Peyer's patch (tissue), 4 donors: ENCODE data around the gene SLC35G4. TPM values are rescaled to one million over a fixed set of nuclear protein-coding genes. Genes with fewer than 3 reads are reported as not detected.
"Not testable (repeated sequence)": the region's sequence is repeated elsewhere in the genome, so short reads cannot be mapped to it uniquely, and the experiment has no call there.

Experiments used
- DNase-seq, 3 donors: peaks; one replicate each; pipeline ENCODE4 v3.0.0-alpha.2; 2017 to 2019
- H3K27ac ChIP-seq, 4 donors: fragments of 200-600 bp; sonication (generic); one replicate each; pipeline ENCODE4 v1.5.1; 2016 to 2019
- H3K27me3 ChIP-seq, 2 donors: fragments of 200-600 bp; sonication (generic); one replicate each; pipeline ENCODE4 v1.5.1; 2019
- H3K36me3 ChIP-seq, 3 donors: fragments of 200-600 bp; sonication (generic); one replicate each; pipeline ENCODE4 v1.5.1; 2016 to 2019
- H3K4me1 ChIP-seq, 4 donors: fragments of 200-600 bp; sonication (generic); one replicate each; pipeline ENCODE4 v1.5.1; 2016 to 2019
- H3K4me3 ChIP-seq, 4 donors: fragments of 200-600 bp; sonication (generic); 1 replicate in 3 of 4; 2 replicates in 1 of 4; pipeline ENCODE4 v1.5.1; 2016 to 2019; ENCODE audit warnings: mild to moderate bottlenecking in 1 of 4
- H3K9me3 ChIP-seq, 4 donors: fragments of 200-600 bp; sonication (generic); one replicate each; pipeline ENCODE4 v1.5.1; 2016 to 2019; ENCODE audit warnings: mild to moderate bottlenecking in 1 of 4
- POLR2A ChIP-seq, 2 donors: fragments of 450-650 bp; IDR thresholded peaks; one replicate each; pipeline ENCODE4 v1.5.1; 2017; ENCODE audit warnings: antibody characterized with exemption in 2 of 2, mild to moderate bottlenecking in 2 of 2, moderate library complexity in 2 of 2
- total RNA-seq, 4 donors: library from RNA; depleted of rRNA; stranded (reverse); fragments of >200 nt; gene quantifications; one replicate each; pipeline ENCODE4 v1.1.0, GENCODE V29; 2016
- TF ChIP-seq, protein P1 (sequence below), 6 experiments: fragments of 450-650 bp in 4 of 6; fragments of 200-600 bp in 2 of 6; sonication (generic) in 1 of 6; IDR thresholded peaks; one replicate each; pipeline ENCODE4 v1.5.1; 2017 to 2019; ENCODE audit warnings: antibody characterized with exemption in 6 of 6, mild to moderate bottlenecking in 3 of 6, moderate library complexity in 1 of 6

SLC35G4 gene
- total RNA-seq = not detected

DNA sequence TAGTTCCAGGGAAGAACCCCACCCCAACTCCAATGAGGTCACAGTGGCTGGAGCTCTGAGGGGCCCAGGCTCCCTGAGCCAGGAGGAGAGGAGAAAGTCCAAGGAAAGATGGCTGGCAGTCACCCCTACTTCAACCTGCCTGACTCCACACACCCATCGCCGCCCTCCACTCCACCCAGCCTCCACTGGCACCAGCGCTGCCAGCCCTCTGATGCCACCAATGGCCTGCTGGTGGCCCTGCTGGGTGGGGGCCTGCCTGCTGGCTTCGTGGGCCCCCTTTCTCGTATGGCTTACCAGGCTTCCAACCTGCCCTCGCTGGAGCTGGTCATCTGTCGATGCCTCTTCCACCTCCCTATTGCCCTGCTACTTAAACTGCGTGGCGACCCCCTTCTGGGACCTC lies at the start of gene SLC35G4:
Gene SLC35G4, plus strand, starts transcription at position 109 of the 400 bp plus-strand sequence. Its CDS starts 0 bp downstream, at position 109.
- H3K27ac ChIP-seq, H3K4me3 ChIP-seq, H3K9me3 ChIP-seq, H3K4me1 ChIP-seq, H3K27me3 ChIP-seq, H3K36me3 ChIP-seq, DNase-seq: not testable (repeated sequence)

DNA sequence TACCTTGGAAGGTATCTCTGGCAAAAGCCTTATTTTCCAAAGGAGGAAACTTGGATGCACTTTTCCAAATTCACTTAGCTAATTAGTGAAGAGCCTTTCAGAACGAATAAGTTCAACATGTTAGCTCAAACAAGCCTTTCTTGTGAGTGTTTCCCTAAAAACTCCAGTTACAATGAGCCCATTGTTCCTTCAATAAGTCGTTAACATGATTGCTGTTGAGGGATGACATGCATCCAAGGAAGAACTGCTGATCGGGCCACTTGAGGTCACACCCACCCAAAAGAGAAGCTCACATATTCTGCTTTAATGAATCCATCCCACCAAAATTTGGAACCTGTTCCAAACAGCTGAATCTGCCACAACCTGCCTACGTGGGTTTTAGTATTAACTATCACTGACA lies 48.1 kb upstream of the SLC35G4 start:
- TF ChIP-seq, protein P1, sequence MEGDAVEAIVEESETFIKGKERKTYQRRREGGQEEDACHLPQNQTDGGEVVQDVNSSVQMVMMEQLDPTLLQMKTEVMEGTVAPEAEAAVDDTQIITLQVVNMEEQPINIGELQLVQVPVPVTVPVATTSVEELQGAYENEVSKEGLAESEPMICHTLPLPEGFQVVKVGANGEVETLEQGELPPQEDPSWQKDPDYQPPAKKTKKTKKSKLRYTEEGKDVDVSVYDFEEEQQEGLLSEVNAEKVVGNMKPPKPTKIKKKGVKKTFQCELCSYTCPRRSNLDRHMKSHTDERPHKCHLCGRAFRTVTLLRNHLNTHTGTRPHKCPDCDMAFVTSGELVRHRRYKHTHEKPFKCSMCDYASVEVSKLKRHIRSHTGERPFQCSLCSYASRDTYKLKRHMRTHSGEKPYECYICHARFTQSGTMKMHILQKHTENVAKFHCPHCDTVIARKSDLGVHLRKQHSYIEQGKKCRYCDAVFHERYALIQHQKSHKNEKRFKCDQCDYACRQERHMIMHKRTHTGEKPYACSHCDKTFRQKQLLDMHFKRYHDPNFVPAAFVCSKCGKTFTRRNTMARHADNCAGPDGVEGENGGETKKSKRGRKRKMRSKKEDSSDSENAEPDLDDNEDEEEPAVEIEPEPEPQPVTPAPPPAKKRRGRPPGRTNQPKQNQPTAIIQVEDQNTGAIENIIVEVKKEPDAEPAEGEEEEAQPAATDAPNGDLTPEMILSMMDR (IDR thresholded peaks at IDR 0.05) = no peak
- no peak for TF ChIP-seq POLR2A (IDR thresholded peaks at IDR 0.05)
- H3K4me3 ChIP-seq = no peak overlapping the region
- H3K27me3 ChIP-seq = no peaks in the 10 kb centered on the region
- no peaks in the 10 kb centered on the region for H3K9me3 ChIP-seq
- no peaks in the 10 kb centered on the region for H3K4me1 ChIP-seq
- DNase-seq = no peak
- no peak overlapping the region for H3K27ac ChIP-seq
- no peaks in the 10 kb centered on the region for H3K36me3 ChIP-seq

DNA sequence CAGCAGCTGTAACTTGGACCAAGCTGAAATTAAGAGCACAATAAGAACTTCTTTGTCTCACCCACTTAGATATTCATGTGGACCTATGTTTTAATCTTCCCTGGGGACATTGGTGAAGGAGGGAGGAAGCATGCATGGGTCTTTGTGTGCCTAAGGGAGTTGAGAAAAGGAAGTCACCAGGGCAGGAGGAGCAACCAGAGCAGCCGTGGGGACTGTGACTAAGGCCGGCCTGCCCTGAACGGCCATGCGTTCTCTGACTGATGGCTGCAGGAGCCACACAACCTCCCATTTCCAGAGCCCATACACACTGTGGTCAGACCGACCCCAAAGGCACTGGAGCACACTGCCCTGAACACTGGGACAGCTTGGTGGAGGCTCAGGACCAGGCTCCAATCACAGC lies 43.7 kb upstream of the SLC35G4 start:
- no peak overlapping the region for H3K4me3 ChIP-seq
- no peaks in the 10 kb centered on the region for H3K36me3 ChIP-seq
- H3K9me3 ChIP-seq = no peaks in the 10 kb centered on the region
- no peaks in the 10 kb centered on the region for H3K27me3 ChIP-seq
- H3K4me1 ChIP-seq = no peaks in the 10 kb centered on the region
- no peak for DNase-seq
- TF ChIP-seq, protein P1 (IDR thresholded peaks at IDR 0.05) = no peak
- no peak for TF ChIP-seq POLR2A (IDR thresholded peaks at IDR 0.05)
- H3K27ac ChIP-seq = no peak overlapping the region

DNA sequence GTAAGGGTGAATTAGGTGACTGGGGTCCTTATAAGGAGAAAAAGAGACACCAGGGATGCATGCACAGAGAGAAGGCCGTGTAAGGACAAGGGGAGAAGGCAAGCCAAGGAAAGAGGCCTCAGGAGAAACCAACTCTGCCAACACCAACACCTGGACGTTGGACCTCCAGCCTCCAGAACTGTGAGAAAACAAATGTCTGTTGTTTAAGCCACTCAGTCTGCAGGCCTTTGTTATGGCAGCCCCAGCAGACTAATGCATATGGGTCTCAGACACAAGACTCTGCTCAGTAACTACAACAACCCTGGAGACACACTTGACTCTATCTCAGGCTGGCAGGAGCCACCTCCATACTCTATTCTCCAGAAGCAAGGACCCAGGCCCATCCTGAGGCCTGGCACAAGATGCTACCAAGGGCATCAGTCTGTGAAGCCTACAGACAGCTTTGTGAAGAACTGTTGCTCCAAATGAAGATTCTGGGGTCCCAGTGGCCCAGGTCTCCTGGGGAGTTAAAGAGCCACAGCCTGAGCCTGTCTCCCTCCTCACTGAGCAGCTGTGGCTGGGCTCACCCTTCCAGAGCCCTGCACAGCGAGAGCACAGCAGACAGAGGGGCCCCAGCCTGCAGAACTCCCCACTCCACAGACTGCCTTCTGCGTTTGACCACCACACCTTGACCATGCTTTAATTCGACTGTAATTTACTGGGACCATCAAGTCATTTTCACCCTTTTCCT lies 43.0 kb upstream of the SLC35G4 start:
- DNase-seq = no peak
- Histone ChIP-seq H3K27ac (no peak overlapping the region), H3K36me3 (no peaks in the 10 kb centered on the region), H3K9me3 (no peaks in the 10 kb centered on the region), H3K4me3 (no peak overlapping the region), H3K4me1 (no peaks in the 10 kb centered on the region), H3K27me3 (no peaks in the 10 kb centered on the region)
- TF ChIP-seq, protein P1 (IDR thresholded peaks at IDR 0.05) = no peak
- no peak for TF ChIP-seq POLR2A (IDR thresholded peaks at IDR 0.05)

DNA sequence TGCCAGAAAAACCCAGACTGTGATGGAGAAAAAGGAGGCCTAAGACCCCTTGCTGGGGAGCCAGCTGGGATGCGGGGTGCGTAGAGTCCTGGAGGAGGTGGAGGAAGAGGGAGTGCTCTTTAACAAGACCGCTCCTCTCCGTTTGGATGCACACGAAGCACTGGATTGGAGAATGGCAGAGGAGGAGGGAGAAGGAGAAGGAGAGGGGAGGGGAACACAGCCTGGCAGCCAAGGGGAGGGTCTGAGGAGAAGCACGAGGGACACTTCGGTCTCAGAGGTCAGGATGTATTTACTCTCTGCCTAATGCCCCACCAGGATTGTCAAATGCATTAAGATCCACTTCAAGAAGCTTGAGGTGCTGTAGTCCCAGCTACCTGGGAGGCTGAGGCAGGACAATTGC lies 42.0 kb upstream of the SLC35G4 start:
- H3K27ac ChIP-seq = no peak overlapping the region
- H3K4me3 ChIP-seq = no peak overlapping the region
- no peak for DNase-seq
- no peaks in the 10 kb centered on the region for H3K36me3 ChIP-seq
- no peaks in the 10 kb centered on the region for H3K4me1 ChIP-seq
- no peaks in the 10 kb centered on the region for H3K27me3 ChIP-seq
- TF ChIP-seq POLR2A (IDR thresholded peaks at IDR 0.05) = no peak
- TF ChIP-seq, protein P1 (IDR thresholded peaks at IDR 0.05) = no peak
- no peaks in the 10 kb centered on the region for H3K9me3 ChIP-seq

DNA sequence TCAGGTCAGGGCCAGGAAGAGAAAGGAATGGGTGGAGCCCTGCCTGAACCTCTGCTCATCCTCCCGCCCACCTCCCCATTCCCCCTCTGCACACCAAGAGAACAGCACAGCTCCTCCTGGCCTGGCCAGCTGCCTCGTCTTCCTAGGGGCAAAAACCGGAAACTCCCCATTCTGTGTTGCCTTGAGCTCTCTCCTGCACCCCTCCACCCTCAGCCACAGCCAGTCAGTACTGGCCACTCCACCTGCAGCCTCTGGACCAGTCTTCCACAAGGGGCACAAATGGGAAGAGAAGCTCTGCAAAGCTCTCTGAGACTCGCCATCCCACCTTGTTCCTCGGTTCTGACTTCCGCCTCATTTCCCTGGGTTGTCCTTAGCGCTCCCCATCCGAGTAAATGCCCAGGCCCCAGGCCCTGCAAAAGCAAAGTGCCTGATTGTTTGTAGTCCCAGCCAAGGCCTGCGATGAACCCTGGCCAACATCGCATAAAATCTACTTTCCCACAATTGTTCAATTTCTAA lies 39.3 kb upstream of the SLC35G4 start:
- H3K27me3 ChIP-seq = no peaks in the 10 kb centered on the region
- H3K9me3 ChIP-seq = no peaks in the 10 kb centered on the region
- no peak overlapping the region for H3K4me3 ChIP-seq
- H3K36me3 ChIP-seq = no peaks in the 10 kb centered on the region
- no peak overlapping the region for H3K27ac ChIP-seq
- H3K4me1 ChIP-seq = no peaks in the 10 kb centered on the region
- no peak for TF ChIP-seq POLR2A (IDR thresholded peaks at IDR 0.05)
- TF ChIP-seq, protein P1 (IDR thresholded peaks at IDR 0.05) = no peak
- DNase-seq = no peak
